Measurements from ENCODE around the gene DKK1.

DNA sequence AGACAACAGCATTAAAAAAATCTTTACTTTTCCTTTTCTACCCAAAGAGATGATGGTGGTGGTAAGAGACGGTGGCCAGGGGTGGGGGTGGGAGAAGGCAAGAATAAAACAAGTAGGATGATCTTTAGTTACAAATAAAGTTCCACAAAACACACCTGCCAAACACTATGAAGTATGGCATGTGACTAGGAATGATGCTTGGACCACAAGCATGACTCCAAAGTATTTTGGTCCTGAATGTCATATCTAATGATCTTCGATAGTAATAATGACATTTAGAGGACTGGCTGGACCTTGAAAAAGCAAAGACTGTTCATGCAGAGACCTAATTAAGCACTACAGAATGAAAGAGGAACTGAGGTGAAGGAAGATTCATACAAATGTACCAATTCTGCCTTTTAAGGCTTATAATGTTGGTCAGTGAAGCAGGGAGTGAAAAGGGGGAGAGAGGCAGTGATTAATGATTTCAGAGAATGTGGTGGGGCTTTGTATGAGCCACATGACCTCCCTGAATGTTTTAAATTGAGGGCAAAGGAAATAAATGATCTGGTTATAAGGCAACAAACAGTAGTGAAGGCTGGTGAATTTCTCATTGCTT is 29.6 kb upstream of the DKK1 start:
- no peak for TF ChIP-seq POLR2A (IDR thresholded peaks at IDR 0.05)
- TF ChIP-seq, protein P1, sequence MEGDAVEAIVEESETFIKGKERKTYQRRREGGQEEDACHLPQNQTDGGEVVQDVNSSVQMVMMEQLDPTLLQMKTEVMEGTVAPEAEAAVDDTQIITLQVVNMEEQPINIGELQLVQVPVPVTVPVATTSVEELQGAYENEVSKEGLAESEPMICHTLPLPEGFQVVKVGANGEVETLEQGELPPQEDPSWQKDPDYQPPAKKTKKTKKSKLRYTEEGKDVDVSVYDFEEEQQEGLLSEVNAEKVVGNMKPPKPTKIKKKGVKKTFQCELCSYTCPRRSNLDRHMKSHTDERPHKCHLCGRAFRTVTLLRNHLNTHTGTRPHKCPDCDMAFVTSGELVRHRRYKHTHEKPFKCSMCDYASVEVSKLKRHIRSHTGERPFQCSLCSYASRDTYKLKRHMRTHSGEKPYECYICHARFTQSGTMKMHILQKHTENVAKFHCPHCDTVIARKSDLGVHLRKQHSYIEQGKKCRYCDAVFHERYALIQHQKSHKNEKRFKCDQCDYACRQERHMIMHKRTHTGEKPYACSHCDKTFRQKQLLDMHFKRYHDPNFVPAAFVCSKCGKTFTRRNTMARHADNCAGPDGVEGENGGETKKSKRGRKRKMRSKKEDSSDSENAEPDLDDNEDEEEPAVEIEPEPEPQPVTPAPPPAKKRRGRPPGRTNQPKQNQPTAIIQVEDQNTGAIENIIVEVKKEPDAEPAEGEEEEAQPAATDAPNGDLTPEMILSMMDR (IDR thresholded peaks at IDR 0.05): no peak
